NCI-H2171 treated with DMSO at 0.1 percent for 48 hours (cell line): Measurements from ENCODE around the gene SERGEF.

Experiments used
- DNase-seq: peaks from one replicate; lab custom pipeline; 2025; lab: John Stamatoyannopoulos, UW

The SERGEF gene

DNA sequence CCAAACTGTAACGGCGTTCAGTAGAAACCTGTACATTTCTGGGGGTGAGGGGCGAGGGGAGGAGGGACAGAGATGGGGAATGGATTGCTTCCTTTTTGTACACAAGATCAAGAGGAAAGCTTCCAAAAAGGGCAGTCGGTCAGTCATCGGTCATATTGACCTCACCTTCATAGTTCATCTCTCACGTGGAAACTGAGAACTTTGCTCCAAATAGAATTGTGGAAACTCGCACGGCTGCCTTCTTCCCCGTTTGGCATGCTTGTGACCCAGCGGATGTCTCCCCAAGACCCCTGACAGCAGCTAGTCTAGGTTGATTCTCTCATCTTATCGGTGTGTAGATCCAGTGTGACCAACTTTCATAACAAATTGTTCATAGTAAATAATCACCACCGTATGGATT, 230.7 kb downstream of the SERGEF start:
- no peak for DNase-seq

DNA sequence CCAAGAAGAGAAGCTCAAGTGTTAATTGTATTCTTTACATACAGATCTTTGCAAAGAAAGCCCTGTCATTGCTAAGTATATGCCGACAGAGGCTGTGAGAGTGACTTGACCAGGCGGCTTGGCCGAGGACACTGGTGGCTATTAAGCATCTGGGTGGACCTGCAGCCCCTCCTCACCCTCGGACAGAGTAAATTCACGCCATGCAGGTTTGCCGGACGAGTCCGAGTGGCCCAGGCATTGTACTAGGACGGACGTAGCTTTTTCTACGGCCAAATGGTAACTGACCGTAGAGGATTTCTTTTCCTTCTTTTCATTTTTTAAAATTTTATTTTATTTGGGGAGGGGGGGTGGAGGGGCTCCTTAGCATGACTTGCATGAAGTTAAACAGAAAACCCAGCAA, 231.2 kb downstream of the SERGEF start:
- no peak for DNase-seq

DNA sequence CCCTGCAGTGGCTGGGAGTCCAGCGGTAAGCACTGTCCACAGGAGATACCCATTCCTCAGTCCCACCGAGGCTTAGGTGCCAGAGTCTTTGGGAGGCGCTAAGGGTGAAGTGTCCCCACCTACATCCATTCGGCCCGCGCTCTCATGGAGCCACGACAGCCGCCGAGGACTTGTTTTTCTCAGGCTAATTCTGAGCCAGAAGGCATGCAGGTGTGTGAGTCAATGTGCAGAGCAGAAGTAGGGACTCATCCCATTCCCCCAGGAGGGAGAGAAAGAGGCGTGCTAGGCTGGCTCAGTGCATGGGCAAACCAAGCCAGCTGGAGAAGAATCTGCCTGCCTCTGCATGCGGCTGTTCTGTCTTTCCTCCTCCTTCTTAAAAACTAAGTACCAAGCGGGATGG, 231.6 kb downstream of the SERGEF start:
- no peak for DNase-seq

DNA sequence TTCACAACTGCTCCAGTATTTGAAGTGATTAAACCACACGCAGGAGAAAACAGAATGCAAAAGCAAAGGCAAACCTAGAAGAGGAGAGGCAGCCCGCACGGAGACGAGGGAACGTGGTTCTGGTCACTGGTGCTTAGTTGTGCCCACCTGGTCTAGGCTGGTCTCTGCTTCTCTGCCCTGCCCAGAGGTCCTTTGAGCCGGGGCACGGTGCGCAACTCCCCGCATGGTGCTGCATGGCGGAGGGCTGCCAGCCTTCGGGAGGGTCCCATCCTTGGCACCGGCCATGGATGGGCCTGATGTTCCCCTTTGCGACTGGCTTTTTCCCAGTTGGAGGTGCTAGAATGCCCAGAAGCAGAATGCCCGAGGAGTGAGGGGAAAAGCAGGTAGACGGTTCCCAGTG, 232.2 kb downstream of the SERGEF start:
- DNase-seq, result no peak

DNA sequence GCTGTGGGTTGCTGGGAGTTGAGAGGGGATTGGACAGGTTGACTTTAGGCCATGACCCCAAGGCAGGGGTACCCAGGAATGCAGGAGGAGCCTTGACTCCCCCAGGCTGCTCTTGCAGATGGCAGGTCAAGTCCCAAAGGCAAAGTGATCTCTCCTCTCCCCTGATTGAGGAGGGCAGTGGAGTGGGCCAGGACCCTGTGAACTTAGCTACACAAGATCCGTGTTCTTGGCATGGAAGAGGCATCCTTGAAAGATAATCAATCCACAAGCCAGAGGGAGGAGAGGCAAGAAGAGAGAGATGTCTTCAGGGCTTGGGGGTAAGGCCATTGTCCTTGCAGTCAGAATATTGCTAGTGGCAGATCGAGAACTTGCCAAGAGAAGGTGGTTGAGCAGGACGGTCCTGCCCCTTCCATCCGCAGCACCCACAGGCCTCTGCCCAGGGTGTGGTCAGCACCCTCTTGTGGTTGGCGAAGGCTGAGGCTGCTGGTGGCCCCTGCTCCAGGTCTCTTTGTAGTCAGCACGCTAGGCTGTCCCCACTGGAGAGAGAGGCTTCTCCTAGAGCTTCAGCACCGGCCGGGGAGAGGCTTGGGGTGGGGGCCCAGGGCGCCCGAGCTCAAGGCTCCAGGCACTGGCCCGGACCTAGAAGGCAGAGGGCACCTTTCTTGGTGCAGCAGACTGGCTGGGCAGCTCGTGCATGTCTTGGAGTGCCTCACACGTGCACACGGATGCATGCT, 232.8 kb downstream of the SERGEF start:
- no peak for DNase-seq

DNA sequence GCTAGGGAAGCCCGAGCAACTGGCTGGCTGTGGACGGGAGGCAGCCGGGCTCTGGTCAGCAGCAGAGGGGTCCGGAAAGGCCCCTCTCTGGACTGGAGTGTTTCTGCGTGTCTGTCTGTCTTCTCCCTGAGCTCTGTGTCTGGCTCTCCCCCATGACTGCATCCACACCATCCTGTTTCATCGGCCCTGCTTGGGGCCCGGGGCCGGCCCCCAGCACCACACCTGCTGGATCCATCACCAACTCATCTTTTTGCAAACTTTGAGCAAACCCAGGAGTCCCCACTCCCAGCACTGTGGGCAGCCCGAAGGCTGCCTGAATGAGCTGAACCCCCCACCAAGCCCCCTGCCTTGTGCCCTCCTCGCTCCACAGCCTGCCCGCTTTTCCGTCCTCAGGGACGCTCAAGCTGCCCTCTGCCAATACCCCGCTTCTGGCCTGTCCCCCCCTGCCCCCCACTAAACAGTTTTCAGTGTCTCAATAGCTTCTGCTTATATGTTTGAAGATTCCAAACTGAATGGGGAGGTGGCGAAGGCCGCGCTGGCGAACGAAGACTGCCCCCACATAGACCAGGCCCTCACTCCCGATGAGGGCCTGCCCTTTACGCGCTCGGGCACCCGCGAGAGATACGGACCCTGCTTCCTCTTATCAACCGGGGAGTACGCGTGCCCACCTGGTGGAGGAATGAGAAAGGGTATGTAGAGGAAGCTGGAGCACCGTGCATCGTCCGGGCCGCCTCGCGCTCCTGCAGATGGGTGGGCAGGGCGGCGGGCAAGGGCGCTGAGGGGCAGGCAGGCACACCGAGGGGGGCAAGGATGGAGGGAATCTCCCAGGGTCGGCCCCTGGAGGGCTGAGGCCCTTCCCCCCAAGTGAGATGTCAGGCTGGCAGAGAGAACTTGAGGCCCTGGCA, 233.6 kb downstream of the SERGEF start:
- no peak for DNase-seq

DNA sequence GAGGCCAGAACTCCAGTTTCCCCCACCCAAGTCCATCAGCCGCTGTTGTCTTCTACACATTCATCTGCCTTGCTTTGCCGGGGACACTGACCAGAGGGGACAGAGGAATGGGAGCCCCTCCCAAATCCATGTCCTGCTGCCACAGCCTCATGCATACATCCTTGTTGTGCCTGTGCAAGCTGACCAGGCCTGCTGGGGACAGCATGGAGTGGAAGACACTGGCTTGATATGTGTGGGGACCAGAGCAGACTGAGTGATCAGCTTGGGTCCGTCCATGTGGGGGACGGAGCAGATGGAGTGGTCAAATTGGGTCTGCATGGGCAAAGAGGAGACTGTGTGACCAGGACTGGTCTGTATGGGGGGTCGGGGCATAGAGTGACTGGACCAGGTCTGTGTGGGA, 234.5 kb downstream of the SERGEF start:
- DNase-seq, result no peak

DNA sequence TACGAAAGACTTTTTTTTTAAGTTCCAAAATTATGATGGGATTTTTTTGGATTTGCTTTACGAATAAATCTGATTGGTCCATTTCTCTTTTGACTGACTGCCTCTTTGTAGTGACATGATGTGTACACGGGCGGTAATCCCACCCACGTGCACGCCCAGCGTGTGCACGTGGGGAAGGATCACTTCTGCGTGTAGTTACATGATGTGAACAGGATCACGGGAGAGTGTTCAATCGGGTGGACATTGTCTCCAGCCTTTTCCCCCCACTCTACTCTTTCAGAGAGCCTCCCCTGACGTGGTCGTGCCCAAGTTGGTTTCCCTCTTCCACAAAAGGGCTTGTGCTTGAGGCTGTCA, 235.1 kb downstream of the SERGEF start:
- DNase-seq, result no peak

DNA sequence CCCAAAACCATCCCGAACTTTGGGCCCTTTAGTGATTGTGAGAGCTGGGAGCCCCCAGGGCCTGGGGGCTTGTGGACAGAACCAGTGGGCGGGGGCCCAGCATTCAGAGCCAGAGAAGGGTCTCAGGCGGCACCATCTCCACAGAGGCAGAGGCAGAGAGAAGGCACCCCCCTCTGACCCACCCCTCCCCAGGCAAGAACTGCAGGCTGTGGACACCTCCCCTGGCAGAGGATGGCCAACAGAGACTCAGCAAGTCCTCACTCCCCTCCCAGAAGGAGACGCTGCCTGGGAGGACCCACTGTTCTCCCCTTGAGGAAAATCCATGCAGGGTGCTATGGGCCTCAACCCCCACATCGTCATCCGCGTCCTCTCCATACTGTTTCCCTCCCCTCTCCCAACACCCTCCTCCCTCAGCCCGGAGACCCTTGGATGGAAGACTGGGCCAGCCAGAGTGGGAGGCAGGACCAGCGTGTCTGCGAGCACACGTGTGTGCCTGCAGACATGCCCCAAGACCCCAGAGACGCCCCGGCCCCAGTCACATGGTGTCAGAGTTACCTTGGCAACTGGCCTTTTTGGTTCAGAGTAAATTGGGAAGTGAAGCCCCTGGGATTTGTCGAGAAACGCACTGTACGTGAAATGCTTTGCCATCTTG, 235.6 kb downstream of the SERGEF start:
- no peak for DNase-seq

DNA sequence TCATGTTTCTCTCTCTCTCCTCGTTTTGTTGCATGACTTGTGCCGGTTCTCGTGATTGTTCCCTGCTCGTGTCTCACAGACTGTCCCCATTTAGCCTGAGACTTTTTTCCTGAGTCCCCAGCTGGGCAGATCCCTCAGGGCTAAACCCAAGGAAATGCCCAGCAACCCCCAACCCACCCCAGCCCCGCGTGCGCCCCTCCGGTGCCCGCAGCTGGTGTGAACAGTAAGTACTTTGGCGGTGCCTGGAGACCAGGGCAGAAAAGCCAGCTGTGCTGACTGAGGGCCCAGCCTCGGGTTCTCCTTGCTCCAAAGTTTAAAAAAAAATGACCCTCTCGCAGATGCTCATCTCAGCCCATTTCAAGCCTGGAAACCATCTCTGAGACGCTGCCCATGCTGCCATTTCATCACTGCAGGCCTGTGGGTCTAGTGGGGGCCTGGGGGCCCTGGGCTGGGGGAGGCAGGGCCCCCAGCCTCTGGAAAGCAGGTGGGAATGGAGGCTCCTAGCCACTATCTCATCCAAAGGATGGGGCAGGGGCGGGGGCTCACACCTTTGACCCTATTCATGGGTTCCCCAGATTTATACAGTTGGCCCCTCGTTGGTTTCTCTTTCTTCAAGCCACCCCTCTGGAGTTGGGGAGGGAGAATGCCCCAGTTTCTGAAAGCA, 236.5 kb downstream of the SERGEF start:
- DNase-seq, result no peak

DNA sequence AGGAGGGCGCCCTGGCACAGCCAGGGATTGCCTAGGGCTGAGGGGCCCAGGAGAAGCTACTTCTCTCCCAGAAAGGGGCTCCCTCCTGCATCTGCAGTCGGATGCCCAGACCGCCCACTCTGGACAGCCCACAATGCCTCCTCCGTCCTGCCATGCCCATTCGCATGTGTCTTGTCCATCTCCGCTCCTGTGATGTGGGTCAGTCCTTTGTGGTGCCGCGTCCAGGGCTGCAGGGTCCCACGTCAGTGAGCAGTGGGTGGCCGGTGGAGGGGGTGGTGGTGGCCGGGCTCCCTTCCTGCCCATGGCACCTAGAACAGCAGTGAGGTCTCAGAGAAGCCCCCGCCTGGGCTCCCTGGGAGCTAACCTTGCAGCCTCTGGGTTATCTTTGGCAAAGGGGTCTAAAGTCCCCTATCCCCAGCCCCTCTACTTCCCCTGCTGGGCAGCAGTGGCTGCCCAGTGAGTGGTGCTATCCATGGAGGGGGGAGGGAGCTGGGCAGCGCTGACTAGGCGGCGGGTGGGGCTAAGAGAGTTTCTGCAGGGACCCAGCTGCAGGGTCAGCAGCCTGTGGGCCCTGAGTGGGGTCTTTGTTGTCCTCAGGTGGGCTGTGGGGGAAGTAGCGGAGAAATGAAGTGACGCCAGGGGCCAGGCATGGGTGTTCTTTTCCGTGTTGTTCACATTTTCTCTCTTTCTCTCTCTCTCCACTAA, 237.2 kb downstream of the SERGEF start:
- DNase-seq, result no peak

DNA sequence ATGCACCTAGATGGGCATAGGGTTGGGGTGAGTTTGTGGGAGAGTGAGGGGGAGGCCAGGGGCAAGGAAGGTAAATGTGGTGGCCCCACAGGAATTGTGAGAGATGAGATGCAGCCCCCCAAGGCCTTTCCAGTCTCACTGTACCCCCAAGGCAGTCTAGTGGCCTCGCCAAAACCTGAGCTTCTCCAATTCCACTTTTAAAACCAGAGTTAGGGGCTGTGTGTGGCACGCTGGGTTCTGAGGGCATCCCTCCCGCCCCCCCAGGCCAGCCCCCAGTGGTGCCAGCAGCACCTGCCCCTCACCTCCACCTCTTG, 237.9 kb downstream of the SERGEF start:
- no peak for DNase-seq

DNA sequence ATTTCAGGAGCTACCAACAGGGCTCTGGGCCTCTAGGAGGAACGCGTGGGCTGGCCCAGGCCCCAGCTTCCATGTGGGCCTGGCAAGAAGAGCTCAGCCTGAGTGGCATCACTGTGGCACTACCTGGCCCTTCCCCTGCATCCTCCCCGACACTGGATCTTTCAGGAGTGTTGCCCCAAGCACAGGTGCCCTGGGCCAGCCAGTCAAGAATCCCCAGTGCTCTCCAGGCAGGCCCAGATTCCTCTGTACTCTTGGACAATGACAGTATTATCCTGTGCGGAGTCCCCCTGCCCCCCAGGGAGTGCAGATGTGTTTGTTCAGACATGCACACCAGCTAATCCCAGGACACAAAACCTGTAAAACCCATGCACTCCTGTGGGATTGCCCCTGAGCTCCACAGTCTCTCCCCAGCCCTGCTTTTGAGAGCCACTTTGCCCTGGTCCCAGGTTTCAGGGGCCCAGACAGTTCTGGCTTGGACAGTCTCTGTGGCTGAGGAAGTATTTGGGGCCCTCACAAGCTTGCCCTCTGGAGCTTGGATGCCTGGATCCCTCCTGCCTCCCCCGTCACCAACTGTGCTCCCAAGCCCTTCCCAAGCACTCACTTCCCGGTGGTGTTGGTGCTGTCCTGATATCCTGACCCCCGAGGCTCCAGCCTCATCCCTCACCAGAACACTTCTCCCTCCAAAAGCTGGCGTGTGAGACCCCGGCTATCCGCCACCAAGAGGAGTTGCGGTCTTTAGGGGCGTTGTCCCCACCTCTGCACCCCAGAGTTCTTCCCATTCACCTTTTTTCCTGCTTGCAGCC, 238.4 kb downstream of the SERGEF start:
- no peak for DNase-seq

DNA sequence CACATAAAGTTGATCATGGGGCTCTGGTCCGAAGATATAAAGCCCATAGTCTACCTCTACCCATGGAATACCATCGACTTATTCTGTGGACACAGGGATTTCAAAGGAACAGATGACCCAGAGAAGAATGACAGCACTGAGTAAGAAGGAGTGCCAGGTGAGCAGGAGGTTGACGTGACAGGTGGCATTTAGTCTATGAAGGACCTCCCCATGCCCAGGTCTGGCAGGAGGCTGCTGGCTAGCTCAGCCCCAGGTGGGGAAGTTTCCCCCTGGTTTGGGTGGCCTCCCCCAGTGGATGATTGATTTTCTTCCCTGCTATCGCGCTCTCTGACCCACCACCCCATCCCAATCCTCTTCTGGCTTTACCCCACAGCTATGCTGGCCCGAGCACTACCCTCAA, 239.2 kb downstream of the SERGEF start:
- DNase-seq, result no peak

DNA sequence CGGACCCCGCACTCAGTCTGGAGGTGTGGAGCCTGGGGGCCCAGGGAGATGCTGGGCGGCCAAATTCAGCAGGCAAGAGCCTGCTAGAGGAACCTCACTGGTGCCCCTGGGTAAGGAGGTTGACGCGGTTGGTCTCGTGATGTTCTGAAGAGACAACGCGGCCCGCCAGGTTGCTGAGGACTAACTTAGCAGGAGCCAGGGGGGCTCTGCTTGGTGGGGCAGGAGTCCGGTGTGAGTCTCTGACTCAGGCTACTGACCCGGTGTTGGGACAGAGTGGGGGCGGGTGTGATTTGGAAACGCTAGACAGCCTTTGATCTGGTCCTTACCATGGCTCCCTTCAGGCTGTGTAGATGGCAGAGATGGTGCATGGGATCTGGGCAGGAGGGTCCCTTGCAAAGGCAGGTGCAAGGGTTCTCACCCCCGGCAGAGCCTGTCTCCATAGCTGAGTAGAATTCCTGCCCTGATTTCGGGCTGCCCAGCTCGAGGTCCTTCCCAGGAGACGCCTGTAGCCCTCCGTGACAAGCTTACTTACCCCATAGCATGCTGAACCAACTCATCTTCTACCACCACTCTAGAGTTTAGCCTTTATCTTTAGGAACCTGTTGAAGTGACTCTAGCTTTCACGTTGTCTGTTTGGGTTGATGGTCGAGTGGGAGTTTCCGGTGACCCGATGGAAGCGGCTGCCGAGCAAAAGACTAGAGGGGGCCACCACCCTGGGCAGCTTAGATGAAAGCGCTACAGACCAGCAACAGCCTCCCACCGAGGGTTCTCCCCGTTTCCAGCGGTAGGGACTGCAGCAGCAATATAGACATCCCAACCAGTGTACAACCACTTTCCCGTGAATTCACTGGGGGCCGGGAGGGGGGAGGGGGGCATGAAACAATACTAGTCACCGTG, 239.9 kb downstream of the SERGEF start:
- DNase-seq, result no peak

DNA sequence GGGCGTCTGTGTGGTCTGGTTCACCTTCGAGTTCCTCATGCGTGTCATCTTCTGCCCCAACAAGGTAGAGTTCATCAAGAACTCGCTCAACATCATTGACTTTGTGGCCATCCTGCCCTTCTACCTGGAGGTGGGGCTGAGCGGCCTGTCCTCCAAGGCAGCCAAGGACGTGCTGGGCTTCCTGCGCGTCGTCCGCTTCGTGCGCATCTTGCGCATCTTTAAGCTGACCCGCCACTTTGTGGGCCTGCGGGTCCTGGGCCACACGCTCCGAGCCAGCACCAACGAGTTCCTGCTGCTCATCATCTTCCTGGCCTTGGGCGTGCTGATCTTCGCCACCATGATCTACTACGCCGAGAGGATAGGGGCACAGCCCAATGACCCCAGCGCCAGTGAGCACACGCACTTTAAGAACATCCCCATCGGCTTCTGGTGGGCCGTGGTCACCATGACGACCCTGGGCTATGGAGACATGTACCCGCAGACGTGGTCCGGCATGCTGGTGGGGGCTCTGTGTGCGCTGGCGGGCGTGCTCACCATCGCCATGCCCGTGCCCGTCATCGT, 240.9 kb downstream of the SERGEF start:
- no peak for DNase-seq

DNA sequence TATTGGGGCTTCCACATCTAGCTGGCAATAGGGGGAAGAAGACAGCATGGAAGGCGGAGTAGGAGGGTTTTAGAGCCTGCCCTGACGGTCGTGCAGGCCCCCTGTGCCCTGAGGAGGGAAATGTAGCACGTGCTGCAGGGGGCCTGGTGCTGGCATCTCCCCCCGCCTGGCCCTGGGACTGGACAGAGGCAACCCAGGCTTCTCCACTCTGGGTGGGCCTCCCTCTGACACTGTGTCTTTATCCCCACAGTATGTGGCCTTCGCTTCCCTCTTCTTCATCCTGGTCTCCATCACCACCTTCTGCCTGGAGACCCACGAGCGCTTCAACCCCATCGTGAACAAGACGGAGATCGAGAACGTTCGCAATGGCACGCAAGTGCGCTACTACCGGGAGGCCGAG, 241.4 kb downstream of the SERGEF start:
- DNase-seq, result no peak

DNA sequence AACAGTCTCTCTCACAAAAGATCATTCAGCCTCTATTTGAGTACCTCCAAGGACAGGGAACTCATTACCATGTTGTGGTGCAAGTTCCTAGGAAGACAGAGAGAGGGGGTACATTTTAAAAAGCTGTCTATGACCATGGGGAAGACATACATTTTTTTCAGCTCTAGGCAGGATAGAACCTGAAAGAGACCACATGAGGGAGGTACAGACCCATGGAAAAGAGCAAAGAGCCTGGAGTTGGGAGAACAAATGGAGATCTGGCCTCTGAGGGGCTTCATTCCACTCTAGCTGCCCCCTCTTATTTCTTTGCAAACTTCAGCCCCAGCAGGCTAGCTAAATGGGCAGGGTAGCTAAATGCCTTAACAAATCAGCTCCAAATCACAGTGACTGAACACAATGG, 241.9 kb downstream of the SERGEF start:
- DNase-seq, result no peak

DNA sequence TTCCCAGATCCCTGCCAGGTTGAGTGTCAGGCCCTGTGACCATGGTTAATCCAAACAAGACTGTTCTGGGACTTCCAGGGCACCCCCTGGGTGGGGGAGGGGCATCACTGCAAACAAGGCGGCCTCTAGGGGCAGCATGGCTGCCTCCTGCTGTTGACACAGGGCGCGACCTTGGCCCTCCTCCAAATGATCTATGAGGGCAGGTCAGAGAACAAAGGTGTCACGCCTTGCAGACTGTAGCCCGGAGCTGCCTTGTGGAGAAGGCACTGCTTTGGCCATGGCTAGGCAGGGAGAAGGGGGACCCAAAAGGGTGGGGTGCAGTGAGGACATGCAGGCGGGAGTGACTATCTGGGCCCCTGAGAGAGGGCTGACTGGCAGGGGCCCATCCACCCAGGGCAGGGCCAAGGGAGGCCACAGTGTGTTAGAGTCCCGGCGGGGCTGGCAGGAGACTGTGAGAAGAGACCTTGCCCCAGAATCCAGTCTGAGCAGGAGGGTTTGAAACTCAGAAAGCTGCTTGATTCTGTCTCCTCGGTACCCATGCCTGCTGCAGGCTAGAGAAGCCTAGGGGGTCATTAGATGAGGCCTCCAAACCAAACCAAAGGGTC, 242.7 kb downstream of the SERGEF start:
- DNase-seq, result no peak
